ENCODE measurements around the gene PAFAH1B2.

Gene PAFAH1B2

GRCh38 chr11:117225553-117226170 is 81.6 kb downstream of the PAFAH1B2 start:
- no peak for DNase-seq
